Activated gamma-delta T cell treated with anti-CD3 and anti-CD28 coated beads, Interleukin-2, amount 50 U/mL, for 16 hours (primary cell): ENCODE measurements around the gene TAS2R38.

ENCODE experiments used
- DNase-seq: peaks from one replicate; pipeline ENCODE4 v3.0.0-alpha.2; 2020; ENCODE audit warnings: low read depth

TAS2R38 gene

DNA sequence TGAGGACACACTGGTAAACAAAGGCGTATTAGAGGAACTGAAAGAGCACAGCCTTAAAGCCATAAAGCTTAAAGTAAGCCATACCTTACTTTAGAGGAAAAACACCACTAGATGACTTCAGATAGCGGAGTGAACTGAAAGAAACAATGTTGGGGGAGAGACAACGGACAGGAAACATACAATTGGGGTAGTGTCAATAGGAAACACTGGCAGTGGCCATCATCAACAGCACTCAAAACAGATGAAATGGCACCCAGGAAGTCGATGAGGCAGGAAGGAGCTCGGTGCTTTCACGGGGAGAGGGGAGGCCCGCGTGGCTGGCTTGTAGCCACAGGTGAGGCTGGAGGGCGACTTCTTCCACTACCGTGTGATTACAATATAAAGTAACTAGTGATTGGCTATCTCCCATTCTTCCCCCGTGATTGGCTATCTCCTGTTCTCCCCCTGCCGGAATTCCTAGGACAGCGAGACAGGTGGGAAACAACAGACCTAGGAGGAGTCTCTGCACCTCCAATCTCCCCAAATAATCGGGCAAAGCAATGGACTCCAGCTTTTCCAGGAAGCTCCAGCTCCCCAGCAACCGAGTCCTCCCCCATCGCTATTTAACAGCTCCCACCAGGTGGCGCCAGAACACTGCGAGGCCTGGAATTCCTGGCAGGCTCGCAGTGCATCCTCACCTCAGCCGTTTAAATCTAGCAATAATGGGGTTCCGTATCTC, 2.4 kb upstream of the TAS2R38 start:
- peak; percentile 21 for DNase-seq

DNA sequence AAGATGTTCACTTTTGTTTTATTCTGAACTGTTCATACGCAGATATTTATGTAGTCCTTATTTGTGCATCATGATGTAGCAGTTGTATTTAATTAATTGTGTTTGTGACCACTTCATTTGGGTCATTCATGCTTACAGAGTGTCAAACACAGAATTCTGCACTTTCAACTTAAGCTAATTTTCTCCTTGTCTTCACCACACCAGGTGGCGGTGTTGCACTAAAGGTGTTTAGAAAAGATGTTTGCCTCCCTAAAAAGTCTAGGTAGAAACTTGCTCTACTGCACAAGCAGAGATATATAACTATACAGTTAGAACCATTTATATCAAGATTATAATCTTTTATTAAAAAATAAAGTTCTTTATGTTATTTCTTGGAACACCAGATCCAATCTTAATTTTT, 1.3 kb upstream of the TAS2R38 start:
- no peak for DNase-seq

DNA sequence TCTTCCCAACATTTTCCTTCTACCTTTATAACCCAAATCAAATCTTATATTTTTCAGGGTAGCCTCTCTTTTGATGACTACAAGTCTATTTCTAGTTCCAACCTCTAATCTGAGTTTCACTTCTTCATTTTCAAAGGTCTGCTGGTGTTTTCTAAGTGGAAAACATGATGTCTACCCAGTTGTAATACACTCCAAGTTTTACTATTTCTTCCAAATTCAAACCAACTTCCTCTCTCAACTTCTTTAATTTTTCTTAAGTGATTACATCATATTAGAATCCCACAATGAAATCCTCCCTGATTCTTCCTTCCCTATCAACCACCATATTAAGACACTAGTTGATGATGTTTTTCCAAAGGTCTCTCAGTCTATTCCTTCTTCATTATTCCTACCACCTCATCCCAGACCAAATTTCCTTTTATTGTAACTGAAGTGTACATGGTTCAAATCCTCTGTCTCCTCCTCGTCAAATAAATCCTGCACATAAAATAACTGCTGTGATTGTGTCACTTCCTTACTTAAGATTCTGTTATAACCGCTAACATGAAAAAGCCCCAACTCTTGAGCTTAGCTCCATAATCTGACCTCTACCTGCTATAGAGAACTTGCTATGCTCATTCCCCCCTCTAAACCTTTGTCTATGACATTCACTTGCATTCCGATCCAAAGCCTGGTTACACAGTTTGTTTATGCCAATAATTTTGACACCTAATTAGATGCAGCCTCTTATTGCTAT, 12.7 kb downstream of the TAS2R38 start:
- DNase-seq = no peak

DNA sequence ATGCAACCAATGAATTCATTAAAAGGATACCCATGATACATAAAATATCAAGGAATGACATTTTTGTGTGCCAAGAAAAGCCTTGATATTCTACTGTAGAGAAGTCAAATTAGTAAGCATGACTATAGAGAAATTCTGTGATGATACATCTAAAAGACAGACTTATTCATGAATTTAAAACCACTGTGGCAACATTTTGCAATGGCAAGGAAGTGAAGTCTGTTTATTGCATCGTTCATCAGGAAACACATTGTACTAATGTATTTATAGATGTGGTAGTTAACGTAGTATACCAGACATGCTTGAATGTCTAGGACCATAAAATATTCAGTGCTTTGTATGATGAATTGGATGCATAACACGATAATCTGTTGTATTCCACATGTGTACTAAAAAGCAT, 17.5 kb downstream of the TAS2R38 start:
- no peak for DNase-seq

DNA sequence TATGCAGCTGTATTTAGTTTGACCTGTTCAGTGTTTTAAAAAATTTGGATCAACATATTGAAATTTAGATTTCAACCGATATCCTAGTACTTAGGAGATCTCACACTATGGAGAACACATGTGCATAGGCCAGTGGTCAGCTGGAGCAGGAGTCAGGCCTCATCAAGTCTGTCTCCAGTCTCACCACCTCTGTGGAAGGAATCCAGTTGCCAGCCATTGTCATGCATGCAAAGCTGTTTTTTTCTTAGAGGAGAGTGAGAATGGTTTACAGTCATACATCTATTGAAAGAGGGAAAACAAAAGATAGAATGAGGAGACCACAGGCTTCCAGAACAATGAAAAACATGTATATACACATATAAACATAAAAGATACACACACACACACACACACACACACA, 19.2 kb downstream of the TAS2R38 start:
- DNase-seq = no peak

DNA sequence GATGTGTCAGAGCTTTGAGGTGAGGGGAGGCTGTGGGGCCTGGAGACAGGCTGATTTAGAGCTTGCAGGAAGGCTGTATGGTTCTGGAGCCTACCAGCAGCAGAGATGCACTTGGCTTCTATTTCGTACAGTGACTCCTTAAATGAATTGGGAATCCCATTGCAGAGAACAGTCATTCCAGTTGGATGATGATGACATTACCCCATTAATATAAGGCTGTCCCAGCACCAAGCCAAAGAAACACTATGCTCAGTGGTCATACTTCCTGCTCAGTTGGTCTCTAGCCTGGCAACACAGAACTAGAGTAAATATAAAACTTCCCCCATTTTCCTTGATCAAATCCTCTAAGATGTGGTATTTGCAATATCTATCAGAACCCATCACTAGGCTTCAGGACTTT, 21.1 kb downstream of the TAS2R38 start:
- DNase-seq = no peak

DNA sequence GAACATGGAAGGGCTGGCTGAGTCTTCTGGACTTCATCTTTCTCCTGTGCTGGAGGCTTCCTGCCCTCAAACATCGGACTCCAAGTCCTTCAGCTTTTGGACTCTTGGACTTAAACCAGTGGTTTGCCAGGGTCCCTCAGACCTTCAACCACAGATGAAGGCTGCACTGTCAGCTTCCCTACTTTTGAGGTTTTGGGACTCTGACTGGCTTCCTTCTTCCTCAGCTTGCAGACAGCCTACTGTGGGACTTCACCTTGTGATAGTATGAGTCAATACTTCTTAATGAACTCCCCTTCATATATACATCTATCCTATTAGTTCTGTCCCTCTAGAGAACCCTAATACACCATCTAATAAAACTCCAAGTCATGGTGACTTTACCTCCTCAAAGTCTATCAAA, 22.8 kb downstream of the TAS2R38 start:
- no peak for DNase-seq

DNA sequence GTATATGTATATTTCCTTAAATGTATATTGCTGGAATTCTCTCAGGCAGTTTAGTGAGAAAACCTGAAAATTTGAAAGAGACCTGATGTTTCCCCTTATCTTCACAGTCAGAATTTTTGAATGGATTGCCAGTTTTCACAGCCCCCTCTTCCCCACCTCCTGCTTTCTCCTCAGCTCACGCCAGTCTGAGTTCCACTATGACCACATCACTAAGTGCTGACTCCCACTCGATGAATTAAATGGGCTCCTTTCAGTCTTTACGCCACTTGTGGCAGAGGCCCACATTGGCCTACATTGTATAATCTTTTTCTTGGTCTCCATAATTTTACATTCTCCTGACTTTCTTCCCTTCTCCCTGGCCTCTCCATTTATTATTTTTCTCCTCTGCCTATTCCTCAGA, 23.7 kb downstream of the TAS2R38 start:
- DNase-seq = no peak

DNA sequence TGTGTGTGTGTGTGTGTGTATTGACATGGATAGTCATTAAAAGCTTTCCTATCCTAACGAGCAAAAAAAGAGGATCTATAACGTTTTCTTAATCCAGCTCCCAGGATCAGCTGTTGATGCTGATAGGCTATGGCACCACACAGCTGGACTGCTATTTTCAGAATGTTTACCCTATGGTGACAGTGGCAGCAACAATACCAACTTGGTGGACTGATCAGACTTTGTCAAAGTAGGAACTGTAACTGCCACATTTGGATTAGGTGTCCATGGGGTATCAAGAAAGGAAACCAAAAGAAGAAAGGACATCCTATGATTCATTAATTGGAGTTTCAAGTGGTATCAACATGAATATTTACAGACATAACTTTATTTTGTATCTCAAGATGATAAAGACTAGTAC, 24.1 kb downstream of the TAS2R38 start:
- DNase-seq = no peak

DNA sequence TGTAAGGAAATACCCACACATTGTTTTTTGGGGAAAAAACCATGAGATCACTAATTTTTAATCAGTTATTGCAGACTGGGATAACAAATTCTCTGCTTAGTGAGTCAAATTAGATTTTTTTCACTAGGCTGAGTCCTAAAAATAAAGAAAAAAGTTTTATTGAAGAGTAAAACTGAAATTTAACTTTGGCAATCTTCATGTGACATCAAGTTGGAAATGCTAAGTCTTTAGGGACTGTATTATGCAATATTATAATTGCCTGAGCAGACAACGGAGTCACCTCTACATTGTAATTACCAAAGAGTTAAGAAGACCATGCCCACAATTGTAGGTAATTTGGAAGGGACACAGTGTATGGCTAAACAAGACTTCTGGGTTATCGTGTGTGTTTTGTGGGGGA, 24.6 kb downstream of the TAS2R38 start:
- no peak for DNase-seq

DNA sequence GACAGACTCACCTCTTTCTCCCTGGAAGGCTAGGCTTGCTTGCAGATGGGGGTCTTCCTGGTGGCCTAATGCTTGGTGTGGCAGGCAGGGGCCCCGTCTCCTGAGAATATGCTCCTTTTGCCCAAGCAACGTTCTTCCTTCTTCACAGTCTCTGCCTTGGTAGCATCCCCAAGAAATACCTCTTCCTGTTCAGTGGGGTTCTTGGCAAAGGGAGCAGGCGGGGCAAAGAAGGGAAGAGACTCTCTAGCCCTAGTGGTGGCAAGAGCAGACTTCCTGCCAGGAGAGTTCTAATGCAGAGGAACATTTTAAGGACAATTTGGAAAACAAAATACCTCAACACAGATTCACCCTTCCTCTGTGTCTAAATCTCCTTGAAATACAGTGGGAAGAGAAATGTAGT, 26.8 kb downstream of the TAS2R38 start, which contains the start of gene CLEC5A:
Gene CLEC5A (minus strand): TSS at position 179 of the 400 bp plus-strand sequence. CDS start 682 bp downstream, outside the sequence.
- DNase-seq = no peak

DNA sequence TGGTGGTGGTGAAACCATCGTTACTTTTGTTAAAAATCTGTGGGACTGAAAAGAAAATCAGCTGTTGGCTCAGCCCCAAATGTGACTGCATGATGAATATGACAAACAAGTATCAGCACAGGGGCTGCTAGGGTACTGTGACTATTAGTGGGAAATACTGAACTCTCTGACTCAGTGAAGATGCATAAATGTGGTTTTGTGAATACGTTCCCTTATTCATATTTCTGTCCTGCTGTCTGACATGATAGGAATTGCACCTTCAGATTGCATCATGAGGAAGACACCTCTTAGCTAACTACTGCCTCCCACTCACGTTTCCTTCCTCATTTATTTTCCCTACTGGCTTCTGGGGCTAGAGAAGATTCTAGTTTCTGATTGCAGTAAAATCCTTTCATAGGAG, 28.2 kb downstream of the TAS2R38 start:
- no peak for DNase-seq

DNA sequence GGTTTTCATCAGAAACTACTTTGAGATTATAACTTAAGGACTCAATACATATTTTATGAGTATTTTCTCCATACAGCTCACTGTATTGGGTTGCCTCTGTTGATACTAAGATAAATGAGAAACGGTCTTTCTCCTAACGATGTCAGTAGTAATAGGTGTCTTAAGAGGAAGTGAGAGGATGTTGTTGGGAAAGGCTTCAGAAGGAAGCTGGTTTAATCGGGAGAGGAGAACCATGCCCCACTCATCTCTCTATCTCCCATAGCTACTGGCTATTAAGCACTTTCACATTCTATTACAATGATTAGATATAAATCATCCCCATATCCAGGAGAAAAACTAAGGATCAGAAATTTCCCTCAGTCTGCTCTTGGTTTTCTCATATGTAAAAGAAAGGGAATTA, 28.8 kb downstream of the TAS2R38 start:
- DNase-seq = no peak

DNA sequence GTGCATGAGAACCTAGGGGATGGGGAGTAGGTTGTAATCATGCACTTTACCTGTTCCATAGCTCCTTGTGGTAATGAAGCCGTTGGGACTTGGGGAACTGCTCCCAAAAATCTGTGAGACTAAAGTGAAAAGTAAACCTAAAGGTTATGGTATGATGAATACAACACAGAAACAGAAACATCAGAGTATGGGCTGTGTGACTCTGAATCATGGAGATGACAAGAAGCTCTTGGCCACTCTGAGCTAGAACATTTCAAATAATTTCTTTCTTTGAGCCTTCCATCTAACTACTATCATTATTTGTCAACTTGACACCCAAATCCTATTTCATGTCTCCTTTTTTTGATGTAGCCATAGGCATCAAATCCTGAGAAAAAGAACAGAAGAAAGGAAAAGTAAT, 29.7 kb downstream of the TAS2R38 start:
- no peak for DNase-seq

DNA sequence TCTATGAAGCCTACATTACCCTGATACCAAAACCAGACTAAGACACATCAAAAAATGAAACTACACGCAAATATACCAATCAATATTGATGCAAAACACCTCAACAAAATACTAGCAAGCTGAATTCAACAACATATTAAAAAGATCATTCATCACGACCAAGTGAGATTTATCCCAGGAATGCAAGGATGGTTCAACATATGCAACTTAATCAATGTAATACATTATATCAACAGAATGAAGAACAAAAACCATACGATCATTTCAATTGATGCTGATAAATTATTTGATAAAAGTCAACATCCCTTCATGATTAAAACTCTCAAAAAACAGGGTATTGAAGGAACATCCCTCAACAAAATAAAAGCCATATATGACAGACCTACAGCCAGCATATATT, 32.5 kb downstream of the TAS2R38 start:
- no peak for DNase-seq

DNA sequence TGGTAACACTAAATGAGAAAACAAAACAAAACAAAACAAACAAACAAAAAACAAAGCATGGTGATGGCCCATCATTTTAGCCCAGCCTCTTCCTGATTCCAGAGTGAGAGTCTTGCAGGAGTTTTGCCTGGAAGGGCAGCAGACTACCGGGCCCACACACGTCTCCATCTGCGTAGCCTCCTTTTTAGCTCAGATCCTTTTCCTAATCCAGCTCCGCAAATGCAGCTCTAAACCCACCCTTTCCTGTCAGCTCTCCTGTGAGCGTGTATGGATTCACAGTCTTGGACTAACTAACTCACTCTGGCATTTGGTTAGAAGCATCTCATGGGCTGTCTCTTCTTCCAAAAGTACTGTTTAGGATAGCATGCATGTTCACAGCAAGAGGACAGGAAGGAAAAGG, 43.4 kb downstream of the TAS2R38 start:
- DNase-seq = no peak

DNA sequence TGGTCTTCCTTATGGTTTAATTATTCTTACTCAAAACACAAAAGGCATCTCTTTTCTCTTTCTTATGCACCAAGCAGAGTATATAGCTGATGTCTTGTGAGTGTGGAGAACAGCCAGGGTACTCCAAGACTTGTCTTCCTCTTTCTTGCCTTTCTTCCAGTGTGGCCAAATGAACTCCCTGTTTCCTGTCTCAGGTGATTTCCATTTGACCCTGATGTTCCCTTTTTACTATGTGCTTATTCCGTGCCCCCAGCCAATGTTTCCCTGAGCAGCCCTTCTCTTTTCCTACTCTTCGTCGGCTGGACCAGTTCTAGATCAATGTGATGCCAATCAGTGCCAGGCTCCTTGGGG, 44.8 kb downstream of the TAS2R38 start:
- DNase-seq = no peak

DNA sequence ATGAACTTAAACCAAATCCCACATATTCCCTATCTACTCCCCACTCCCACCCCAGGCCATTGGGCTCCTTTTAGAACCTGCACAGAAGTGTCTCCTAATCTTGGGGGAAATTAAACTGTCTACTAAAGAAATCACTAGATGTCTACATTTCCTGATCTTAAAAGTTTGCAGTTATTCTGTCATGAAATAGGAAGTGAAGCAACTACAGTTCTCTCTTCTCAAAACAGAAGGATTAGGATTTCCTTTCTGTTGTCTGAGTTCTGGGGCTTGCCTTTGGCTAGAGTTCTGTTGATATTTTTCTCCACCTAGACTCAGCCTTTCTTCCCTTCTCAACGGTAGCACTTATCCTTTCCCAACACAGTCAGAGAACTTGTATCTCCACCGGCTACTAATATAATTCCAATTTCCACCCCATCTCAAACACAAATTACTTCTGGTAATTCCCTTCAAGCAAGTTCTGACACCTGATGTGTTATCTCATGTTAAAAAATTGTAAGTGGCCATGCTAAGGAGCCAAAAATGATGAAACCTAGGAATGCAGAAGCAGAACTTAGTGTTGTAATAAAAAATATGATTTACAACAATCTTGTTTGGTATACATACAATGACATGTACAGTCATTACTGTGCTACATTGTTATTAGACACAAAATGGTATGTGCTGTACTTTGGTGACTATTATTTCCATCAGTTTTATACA, 45.3 kb downstream of the TAS2R38 start:
- no peak for DNase-seq
